ENCODE results near the gene PBXIP1. TPM values are rescaled to one million over a fixed set of nuclear protein-coding genes. Genes with fewer than 3 reads are reported as not detected.
A peak's percentile ranks its signal among the peaks of the same experiment; 100 is the strongest.

The PBXIP1 gene
- total RNA-seq, 1 experiment from 2014 or later: 21.6 TPM

DNA sequence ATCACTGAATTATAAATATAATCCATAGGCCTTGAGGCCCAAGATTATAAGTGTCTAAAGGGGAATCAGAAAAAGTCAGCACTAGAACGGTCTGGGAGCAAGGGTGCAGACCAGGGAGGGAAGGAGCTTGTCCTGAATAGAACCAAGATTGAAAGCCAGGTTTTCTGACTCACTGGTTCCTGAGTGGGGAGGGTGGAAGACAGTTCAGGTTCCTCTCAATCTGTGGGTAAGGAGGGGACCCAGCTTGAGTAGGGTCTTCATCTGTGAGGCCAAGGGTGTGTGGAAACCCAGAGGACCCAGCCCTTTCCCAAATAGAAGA, 38.3 kb upstream of the PBXIP1 start:
- H3K4me1 ChIP-seq (ENCODE audit: insufficient read depth, low read length): no peaks in the 10 kb centered on the region; the same call in 1 of the 2 replicates
- H3K27me3 ChIP-seq (ENCODE audit: insufficient read depth, low read length): no peaks in the 10 kb centered on the region
- H4K5ac ChIP-seq (ENCODE audit: insufficient read length, low read depth, low read length): no peak overlapping the region
- no peak overlapping the region for H3K4ac ChIP-seq (ENCODE audit: low read depth, low read length)
- H3K9me3 ChIP-seq (ENCODE audit: control insufficient read depth, low read depth, low read length): no peaks in the 10 kb centered on the region
- no peak overlapping the region for H3K23ac ChIP-seq (ENCODE audit: insufficient read length, low read depth, low read length)
- Mint-ChIP-seq H3K27ac (no peak overlapping the region), H3K9me3 (peaks cover 0 to 2% of the 10 kb centered on the region in 2 experiments; a peak in 2 of 5 replicates), H3K4me3 (no peak overlapping the region), H3K4me1 (peaks cover 8 to 20% of the 10 kb centered on the region in 2 experiments), H3K27me3 (ENCODE audit: low read depth) (peaks cover 3% of the 10 kb centered on the region), H3K36me3 (ENCODE audit: insufficient read depth in 1 of 3, low read depth in 3 of 3) (peaks cover 12 to 23% (median 20%) of the 10 kb centered on the region in 3 experiments; a peak in 6 of 7 replicates)
- DNase-seq: peak; percentile 12
- H3K27ac ChIP-seq (ENCODE audit: insufficient read length, low read depth, low read length): no peak overlapping the region
- H2AK5ac ChIP-seq (ENCODE audit: insufficient read length, low read length): no peak overlapping the region
- no peak overlapping the region for H3K14ac ChIP-seq (ENCODE audit: insufficient read depth, low read length)
- no peak overlapping the region for H4K91ac ChIP-seq (ENCODE audit: insufficient read length, low read depth, low read length)
- TF ChIP-seq, protein P1, sequence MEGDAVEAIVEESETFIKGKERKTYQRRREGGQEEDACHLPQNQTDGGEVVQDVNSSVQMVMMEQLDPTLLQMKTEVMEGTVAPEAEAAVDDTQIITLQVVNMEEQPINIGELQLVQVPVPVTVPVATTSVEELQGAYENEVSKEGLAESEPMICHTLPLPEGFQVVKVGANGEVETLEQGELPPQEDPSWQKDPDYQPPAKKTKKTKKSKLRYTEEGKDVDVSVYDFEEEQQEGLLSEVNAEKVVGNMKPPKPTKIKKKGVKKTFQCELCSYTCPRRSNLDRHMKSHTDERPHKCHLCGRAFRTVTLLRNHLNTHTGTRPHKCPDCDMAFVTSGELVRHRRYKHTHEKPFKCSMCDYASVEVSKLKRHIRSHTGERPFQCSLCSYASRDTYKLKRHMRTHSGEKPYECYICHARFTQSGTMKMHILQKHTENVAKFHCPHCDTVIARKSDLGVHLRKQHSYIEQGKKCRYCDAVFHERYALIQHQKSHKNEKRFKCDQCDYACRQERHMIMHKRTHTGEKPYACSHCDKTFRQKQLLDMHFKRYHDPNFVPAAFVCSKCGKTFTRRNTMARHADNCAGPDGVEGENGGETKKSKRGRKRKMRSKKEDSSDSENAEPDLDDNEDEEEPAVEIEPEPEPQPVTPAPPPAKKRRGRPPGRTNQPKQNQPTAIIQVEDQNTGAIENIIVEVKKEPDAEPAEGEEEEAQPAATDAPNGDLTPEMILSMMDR (conservative IDR thresholded peaks at IDR 0.05): no peak
- no CpG with 5 or more reads among the region's 1 CpG for WGBS (ENCODE audit: extremely low coverage, insufficient read length, low lambda C conversion rate)
- H3K23me2 ChIP-seq (ENCODE audit: insufficient read length, low read depth, low read length, poor library complexity, severe bottlenecking): peaks cover 3% of the 10 kb centered on the region
- H2BK15ac ChIP-seq (ENCODE audit: low read depth, low read length): no peak overlapping the region
- no peak overlapping the region for H3K9ac ChIP-seq (ENCODE audit: extremely low read depth, insufficient read length, low read length)
- H4K20me1 ChIP-seq (ENCODE audit: control insufficient read depth, insufficient read depth, insufficient read length): no peaks in the 10 kb centered on the region
- H4K8ac ChIP-seq (replicated peaks; ENCODE audit: insufficient read length, low read depth, low read length): no peak overlapping the region
- H2BK120ac ChIP-seq (ENCODE audit: low read depth, low read length, poor library complexity, severe bottlenecking): no peak overlapping the region
- H2BK12ac ChIP-seq (ENCODE audit: insufficient read length, low read depth, low read length): no peak overlapping the region
- H3K79me2 ChIP-seq (ENCODE audit: insufficient read depth, low read length): no peaks in the 10 kb centered on the region
- no peak overlapping the region for H3K4me2 ChIP-seq (ENCODE audit: insufficient read depth, insufficient read length, low read length)
- no peak overlapping the region for H3K18ac ChIP-seq (ENCODE audit: insufficient read length, low read depth, low read length)
- no peaks in the 10 kb centered on the region for H3K79me1 ChIP-seq (ENCODE audit: insufficient read depth, low read depth, low read length, poor library complexity, severe bottlenecking)
- no peak overlapping the region for H2AFZ ChIP-seq (ENCODE audit: low read length)
- no peak overlapping the region for H3T11ph ChIP-seq (ENCODE audit: low read length)
- no peak overlapping the region for H3K56ac ChIP-seq (ENCODE audit: insufficient read length, low read depth, low read length)
- H2BK20ac ChIP-seq (ENCODE audit: low read depth, low read length, poor library complexity, severe bottlenecking): no peak overlapping the region
- H2BK5ac ChIP-seq (ENCODE audit: insufficient read length, low read length): no peak overlapping the region

All from H9 (cell line).